T-helper 2 cell treated with Interferon-gamma antibody and Interleukin-4, amounts not matched to agents 100 ng/mL and 5 ng/mL, for 36 hours (primary cell): ENCODE results near the gene OR4E2. TPM values are rescaled to one million over a fixed set of nuclear protein-coding genes. Genes with fewer than 3 reads are reported as not detected.
"Not testable (repeated sequence)": the region's sequence is repeated elsewhere in the genome, so short reads cannot be mapped to it uniquely, and the experiment has no call there.

Experiments used
- intact Hi-C: fragments of 100-400 bp; cut with micrococcal nuclease; formaldehyde crosslinking; loops from one replicate; pipeline ENCODE4 v1.15.1; 2023
- total RNA-seq: library from RNA; stranded (reverse); gene quantifications from 2 replicates; pipeline ENCODE4 v1.2.3, GENCODE V29; 2022

OR4E2 gene
- total RNA-seq, 1 donor from 2014 or later: not detected

DNA sequence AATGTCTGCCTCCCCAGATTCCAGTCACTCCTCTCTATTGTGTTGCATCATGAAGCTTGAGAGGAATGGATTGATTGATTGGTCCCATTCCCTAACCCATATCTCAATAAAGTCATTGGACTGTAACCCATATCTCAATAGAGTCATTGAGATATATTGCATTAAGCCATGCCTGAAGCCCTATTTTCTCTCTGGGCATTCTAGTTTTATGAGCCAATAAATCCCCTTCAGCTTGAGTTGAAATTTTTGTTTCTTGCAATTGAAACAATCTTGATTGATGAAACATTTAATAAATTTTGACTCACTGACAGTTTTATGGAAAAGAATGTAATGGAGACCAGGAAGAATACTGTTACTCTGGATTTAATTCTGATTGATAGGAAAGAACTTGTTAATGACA lies 40.8 kb downstream of the OR4E2 start:
- intact Hi-C loops: no loop called here

DNA sequence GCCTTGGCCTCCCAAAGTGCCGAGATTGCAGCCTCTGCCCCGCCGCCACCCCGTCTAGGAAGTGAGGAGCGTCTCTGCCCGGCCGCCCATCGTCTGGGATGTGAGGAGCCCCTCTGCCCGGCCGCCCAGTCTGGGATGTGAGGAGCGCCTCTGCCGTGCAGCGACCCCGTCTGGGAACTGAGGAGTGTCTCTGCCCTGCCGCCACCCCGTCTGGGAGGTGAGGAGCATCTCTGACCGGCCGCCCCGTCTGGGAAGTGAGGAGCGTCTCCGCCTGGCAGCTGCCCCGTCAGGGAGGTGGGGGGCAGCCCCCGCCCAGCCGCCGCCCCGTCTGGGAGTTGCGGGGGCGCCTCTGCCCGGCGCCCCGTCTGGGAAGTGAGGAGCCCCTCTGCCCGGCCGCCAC lies 44.0 kb downstream of the OR4E2 start:
- intact Hi-C loops: not testable (repeated sequence)

DNA sequence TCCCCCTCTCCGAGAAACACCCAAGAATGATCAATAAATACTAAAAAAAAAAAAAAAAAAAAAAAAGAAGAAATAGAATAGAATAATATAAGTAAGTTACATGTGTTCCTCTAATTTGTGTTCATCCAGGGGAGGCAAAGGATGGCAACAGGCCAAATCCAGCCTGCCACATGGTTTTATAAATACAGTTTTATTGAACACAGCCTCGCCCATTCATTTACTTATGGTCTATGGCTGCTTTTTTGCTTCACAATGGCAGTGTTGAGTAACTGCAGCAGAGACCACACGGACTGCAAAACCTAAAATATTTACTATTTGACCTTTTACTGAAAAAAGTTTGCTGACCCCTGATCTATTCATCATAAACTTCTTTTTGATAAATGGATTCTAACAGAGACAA lies 44.9 kb downstream of the OR4E2 start:
- intact Hi-C loops: not testable (repeated sequence)

- intact Hi-C loops: no loop called here
Observed at GRCh38 chr14:21699551-21699950, 45.9 kb downstream of the OR4E2 start.

DNA sequence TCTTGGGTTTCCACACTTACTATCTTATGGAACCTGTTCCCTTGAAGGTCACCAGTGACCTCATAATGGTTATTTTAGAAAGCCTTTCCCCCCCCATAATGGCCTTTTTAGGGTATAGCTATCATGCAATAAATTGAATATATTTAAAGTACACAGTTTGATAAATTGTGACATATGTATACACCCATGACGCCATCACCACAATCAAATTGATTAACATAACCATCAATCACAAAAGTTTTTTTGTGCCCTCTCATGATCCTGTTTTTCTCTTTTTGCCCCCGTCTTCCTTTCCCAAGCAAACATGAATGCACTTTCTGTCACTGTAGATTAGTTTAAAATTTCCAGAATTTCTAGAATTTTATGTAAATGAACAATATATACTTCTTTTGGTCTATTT lies 48.7 kb downstream of the OR4E2 start:
- intact Hi-C loops: no loop called here

DNA sequence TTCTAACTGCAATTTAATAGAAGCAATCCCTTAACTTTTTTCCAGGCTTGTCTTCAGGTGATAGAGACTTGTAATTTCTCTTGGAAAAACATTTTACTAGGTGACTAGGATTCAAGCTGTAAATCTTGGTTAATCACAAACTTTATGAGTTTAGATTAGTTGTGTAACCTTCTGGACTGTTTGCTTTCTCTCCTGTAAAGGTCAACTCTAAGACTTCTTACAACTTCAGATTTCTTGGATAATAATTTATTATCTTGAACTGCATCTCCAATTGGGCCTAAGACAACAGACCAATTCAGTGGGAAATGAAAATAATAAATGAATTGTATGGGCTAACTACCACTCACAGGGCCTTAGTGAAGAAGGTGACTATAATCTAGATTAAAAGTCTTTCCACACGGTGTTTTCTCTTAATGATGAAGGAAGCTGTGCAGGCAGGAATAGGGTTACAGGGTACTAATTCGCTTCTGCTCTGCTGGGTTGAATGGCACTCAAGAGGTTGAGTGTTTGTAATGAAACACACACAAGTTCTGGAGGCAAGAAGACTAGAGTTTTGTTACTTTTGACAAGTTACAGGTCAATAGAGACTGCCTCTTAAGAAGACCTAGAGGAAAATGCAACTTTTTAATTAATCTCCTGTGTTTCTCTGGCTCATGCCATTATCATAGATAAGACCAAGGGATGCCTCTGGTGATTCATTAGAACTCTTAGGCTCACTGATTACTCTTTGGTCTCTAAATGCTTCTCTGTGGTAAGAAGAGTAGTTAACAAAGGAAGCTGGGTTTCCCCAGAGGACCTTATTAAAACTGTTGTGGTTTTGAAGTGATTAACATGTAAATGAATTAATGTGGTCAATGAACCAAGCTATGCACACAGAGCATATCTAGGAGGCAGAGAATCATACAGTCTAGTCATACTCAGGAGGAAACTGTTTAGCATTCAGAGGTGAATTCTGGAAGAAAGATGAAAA lies 50.0 kb downstream of the OR4E2 start:
- intact Hi-C loops: no loop called here

DNA sequence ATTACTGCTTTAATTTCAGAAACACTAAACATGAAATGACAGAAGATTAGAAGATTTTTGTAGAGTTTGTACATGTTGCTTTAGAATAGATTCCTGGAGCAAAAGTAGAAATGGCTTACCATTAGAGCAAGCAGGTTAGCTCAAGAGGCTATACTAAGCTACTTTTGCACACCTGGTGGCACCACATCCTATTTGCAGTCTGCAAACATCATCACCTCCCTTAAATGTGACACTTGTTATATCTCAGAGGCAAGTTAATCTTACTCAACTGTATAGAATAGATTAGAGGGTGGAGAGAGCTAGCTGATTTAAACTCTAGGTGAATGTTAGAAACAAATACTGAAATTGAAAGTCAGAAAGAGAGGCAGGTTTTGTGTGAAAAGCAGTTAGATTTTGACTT lies 50.7 kb downstream of the OR4E2 start:
- intact Hi-C loops: no loop called here

DNA sequence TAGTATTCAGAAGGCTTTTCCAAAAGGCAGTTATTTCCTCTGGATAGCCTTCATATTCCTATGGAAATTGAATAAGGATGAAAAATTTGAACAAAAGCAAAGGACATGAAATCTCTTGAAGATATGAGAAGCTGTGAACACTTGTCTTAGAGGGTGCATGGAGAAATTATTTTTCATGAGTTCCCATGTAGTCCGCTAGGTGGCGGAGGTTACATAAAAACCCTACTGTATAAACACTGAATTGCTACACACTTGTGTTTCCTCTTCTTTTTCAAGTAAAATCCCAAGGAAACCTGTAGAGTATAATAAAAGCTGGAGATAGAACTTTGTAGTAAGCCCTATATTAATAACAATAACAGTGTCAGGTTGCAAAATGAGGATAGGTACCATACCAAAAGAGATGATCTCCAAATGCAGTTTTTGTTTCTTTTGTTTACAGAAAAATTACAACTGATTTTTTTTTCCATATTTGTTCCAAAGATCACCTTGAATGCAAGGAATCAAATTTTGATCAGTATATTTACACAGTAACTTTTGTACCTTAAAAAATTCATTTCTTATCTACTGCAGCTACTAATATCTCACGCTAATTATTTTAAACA lies 57.8 kb downstream of the OR4E2 start:
- intact Hi-C loops: no loop called here

- intact Hi-C loops: no loop called here
Observed at GRCh38 chr14:21712036-21712435, 58.4 kb downstream of the OR4E2 start.

GRCh38 chr14:21714318-21714929 lies 60.8 kb downstream of the OR4E2 start:
- intact Hi-C loops: no loop called here

Other genes starting within 250 kb of the OR4E2 start
- 129 and 136 TPM in 2 replicates for gene CHD8, start 197.7 kb upstream of the OR4E2 start, total RNA-seq
- gene RAB2B, start 176.9 kb upstream of the OR4E2 start, total RNA-seq: 26.3 and 28.2 TPM in 2 replicates
- gene TOX4, start 176.6 kb upstream of the OR4E2 start, total RNA-seq: 72.4 and 73.3 TPM in 2 replicates
- 73.2 and 76.5 TPM in 2 replicates for gene METTL3, start 142.5 kb upstream of the OR4E2 start, total RNA-seq
- 2.1 and 2.2 TPM in 2 replicates for gene SALL2, start 127.5 kb upstream of the OR4E2 start, total RNA-seq
- gene OR10G3, start 73.8 kb upstream of the OR4E2 start, total RNA-seq: not detected in 2 replicates
- gene OR10G2, start 18.9 kb upstream of the OR4E2 start, total RNA-seq: not detected in 2 replicates
- gene OR4E1, start 20.0 kb downstream of the OR4E2 start, total RNA-seq: not detected in 2 replicates